ENCODE data around the gene ARL5A. TPM values are rescaled to one million over a fixed set of nuclear protein-coding genes. Genes with fewer than 3 reads are reported as not detected.

Gene ARL5A
- total and polyA plus RNA-seq, 12 donors, result 8.3 to 99.0 (median 53.2) TPM

DNA sequence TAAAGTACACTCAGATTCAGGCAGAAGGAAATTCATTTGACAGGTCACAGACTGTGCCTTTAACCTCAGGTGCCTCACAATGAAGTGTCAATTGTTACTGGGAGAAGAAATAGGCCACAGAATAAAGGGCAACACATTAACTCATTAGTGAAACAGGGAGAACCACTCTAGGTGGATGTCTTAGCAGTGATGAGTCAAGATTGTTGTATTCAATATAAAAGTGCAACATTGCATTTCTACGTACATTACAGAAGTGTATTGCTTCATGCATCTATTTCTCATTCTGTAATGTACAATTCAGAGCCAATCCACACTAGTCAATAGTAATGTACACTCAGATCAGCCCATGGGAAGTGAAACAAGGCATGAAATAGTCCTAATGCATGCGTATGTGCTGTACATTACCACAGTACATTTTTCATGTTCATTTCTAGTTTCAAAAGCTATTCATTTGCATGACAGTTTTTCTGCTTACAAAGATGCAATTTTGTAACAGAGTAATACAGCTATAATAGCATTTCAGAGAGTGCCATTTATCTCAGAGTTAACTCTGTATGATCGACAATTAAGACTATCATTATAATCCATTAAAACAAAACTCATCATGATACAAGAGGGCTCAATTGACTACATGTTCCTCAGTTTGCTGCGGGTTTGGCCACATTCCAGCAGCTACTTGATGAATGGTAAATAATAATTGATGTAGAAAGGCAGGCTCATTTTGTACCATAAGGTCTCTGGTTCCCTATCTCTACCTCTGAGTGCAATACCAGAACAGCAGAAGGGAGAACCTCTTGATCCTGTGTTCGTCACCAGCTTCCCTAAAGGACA, 12.2 kb upstream of the ARL5A start:
- peak in 1 of 7 donors; percentile 68 for DNase-seq
- H3K9me3 ChIP-seq (replicated peaks in 1 of 3), result no peaks in the 10 kb centered on the region
- intact Hi-C loops (cut with DNase I), result no loop called here
- WGBS, 4 donors, result 76 to 85% (median 80%) methylated on average over 5 of the region's 5 CpGs
- no peaks in the 10 kb centered on the region for H3K27me3 ChIP-seq
- TF ChIP-seq POLR2A (IDR thresholded peaks at IDR 0.05), result no peak
- TF ChIP-seq, protein P1, sequence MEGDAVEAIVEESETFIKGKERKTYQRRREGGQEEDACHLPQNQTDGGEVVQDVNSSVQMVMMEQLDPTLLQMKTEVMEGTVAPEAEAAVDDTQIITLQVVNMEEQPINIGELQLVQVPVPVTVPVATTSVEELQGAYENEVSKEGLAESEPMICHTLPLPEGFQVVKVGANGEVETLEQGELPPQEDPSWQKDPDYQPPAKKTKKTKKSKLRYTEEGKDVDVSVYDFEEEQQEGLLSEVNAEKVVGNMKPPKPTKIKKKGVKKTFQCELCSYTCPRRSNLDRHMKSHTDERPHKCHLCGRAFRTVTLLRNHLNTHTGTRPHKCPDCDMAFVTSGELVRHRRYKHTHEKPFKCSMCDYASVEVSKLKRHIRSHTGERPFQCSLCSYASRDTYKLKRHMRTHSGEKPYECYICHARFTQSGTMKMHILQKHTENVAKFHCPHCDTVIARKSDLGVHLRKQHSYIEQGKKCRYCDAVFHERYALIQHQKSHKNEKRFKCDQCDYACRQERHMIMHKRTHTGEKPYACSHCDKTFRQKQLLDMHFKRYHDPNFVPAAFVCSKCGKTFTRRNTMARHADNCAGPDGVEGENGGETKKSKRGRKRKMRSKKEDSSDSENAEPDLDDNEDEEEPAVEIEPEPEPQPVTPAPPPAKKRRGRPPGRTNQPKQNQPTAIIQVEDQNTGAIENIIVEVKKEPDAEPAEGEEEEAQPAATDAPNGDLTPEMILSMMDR (IDR thresholded peaks at IDR 0.05), result no peak
- no peak overlapping the region for H3K27ac ChIP-seq
- H3K4me1 ChIP-seq (replicated peaks in 1 of 2), result peaks cover 0 to 12% of the 10 kb centered on the region in 2 donors
- H3K4me3 ChIP-seq, result no peak overlapping the region
- no peaks in the 10 kb centered on the region for H3K36me3 ChIP-seq (replicated peaks in 1 of 2)

DNA sequence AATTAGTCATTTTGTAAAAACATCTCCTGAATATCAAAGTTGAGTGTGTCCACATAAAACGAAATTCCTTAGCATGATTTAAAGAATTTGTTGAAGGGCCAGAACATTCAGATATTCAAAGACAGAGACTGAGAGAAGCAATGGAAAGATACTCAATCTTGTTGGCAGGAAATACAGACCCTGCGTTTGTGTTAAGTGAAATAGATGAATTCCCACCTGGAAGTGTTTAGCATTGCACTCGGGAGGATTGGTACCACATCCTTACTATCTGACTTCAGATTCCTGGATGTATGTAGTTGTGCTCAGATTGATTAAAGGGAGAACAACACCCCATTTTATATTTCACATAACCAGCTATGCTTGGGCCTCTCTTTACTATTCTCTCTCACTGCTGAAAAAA, 9.7 kb upstream of the ARL5A start:
- TF ChIP-seq, protein P1 (IDR thresholded peaks at IDR 0.05), result no peak
- TF ChIP-seq POLR2A (IDR thresholded peaks at IDR 0.05), result no peak
- H3K27ac ChIP-seq, result no peak overlapping the region
- H3K27me3 ChIP-seq, result no peaks in the 10 kb centered on the region
- H3K4me3 ChIP-seq, result no peak overlapping the region
- intact Hi-C loops (cut with DNase I), result no loop called here
- WGBS, 4 donors, result 83 to 86% (median 83%) methylated on average over 3 of the region's 3 CpGs
- H3K4me1 ChIP-seq (replicated peaks in 1 of 2), result peaks cover 0 to under 1% of the 10 kb centered on the region in 2 donors
- no peak for DNase-seq
- no peaks in the 10 kb centered on the region for H3K36me3 ChIP-seq (replicated peaks in 1 of 2)
- no peaks in the 10 kb centered on the region for H3K9me3 ChIP-seq (replicated peaks in 1 of 3)

DNA sequence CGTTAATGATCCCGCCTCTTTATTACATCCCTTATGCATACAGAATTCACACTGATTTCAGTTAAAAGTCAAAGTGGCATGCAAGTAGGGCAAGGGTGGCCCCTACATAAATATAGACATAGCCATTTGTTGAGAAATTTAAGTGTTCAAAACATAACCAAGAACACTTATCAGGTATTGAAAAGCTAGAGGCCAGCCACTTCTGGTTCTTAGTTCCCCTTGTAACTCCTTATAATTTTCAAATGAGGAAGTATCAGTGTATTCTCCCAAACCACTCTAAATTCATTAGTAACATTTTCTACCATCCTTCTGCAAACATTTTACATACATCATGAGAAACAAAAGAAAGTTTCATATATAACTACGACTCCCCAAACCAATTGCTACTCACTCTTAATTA, 5.8 kb upstream of the ARL5A start:
- no peaks in the 10 kb centered on the region for H3K4me1 ChIP-seq (replicated peaks in 1 of 2)
- intact Hi-C loops (cut with DNase I), result no loop called here
- H3K27ac ChIP-seq, result no peak overlapping the region
- no peaks in the 10 kb centered on the region for H3K36me3 ChIP-seq (replicated peaks in 1 of 2)
- WGBS, 4 donors, result 76 to 94% (median 93%) methylated on average over 3 of the region's 3 CpGs
- no peaks in the 10 kb centered on the region for H3K9me3 ChIP-seq (replicated peaks in 1 of 3)
- no peak for TF ChIP-seq POLR2A (IDR thresholded peaks at IDR 0.05)
- TF ChIP-seq, protein P1 (IDR thresholded peaks at IDR 0.05), result no peak
- DNase-seq, result no peak
- H3K4me3 ChIP-seq, result no peak overlapping the region
- no peaks in the 10 kb centered on the region for H3K27me3 ChIP-seq

DNA sequence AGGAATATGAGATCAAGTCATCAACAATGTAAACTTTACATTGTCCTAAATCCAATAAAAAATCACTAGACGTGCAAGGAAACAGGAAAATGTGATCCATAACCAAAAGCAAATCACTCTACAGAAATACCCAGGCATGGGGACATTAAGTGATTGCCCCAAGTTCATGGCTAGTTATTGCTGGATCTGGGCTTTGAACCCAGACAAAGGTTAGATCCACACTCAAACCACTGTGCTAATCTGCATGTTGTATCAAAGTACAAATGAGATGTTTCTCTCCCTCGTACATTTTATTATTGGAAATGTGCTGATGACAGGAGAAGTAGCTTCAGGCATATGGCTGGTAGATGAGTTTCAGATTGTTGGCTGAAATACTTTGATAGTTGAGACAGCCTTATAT, 2.7 kb upstream of the ARL5A start:
- no peaks in the 10 kb centered on the region for H3K27me3 ChIP-seq
- no peaks in the 10 kb centered on the region for H3K9me3 ChIP-seq (replicated peaks in 1 of 3)
- H3K27ac ChIP-seq, result no peak overlapping the region
- intact Hi-C loops (cut with DNase I), result no loop called here
- DNase-seq, result no peak
- H3K4me1 ChIP-seq (replicated peaks in 1 of 2), result peaks cover 11 to 15% of the 10 kb centered on the region in 2 donors
- no peak overlapping the region for H3K4me3 ChIP-seq
- WGBS, 4 donors, result 86 to 98% (median 92%) methylated on average over 2 of the region's 2 CpGs
- H3K36me3 ChIP-seq (replicated peaks in 1 of 2), result no peaks in the 10 kb centered on the region
- TF ChIP-seq POLR2A (IDR thresholded peaks at IDR 0.05), result no peak
- TF ChIP-seq, protein P1 (IDR thresholded peaks at IDR 0.05), result no peak

All from adrenal gland (tissue), 12 donors.